Muscle of back (tissue), 11 donors: ENCODE results near the gene TNS4. TPM values are rescaled to one million over a fixed set of nuclear protein-coding genes. Genes with fewer than 3 reads are reported as not detected.
A peak's percentile ranks its signal among the peaks of the same experiment; 100 is the strongest.

Experiments used
- DNase-seq, 3 donors: peaks; one replicate each; pipeline versions ENCODE4 v3.0.0 to v3.0.0-alpha.2; 2013
- polyA plus RNA-seq, 10 donors: library from polyadenylated mRNA; unstranded; fragments of 120-200 nt; gene quantifications; one replicate each; pipeline ENCODE4 v1.2.1, GENCODE V29; 2013; ENCODE audit not compliant: insufficient read length in 10 of 10

TNS4 gene
- polyA plus RNA-seq, 10 donors = 0.05 to 2.5 (median 1.2) TPM; not detected in 6

DNA sequence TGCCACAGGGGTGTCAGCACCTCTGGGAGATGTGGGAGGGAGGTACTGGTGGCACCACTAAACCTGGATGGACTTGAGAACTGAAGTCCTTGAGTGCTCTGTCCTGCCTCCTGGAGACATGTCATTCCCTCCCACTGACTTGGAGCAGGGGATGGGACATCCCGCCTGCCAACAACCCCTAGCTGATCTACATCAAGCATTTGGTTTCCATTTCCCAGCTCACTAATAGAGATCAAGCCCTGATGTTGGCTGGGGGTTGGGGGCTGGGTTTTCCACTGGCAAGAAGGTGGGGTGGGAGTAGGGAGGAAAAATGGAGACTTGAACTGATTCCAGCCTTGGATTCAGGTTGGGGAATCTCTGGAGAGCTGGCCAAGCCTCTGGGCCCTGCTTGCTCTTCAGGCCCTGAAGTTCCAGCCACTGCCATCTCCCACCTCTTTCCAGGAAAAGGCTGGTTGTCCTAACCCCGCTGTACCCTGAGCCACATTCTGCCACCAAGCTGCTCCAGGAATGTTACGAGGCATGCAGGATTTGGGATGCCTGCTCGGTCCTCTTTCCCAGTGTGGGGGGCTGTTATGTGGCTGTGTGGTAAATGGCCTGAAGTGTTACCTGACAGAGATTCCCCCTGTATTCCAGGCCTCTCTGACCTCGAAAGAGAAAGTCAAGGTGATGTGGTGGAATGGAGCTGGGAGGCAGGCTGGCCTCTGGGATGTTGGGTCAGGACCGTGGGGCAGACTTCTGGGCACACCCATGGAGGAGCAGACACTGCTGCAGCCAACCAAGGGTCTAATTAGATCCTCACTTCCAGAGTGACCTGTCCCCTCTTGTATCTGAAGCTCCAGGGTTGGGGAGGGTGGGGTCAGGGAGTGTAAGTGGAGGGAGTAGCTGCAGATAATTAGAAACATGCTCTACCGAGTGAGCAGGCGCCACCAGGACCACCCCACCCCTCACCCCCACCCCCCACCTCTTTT lies 41.5 kb downstream of the TNS4 start:
- peak in 1 of 3 donors; percentile 76 for DNase-seq

DNA sequence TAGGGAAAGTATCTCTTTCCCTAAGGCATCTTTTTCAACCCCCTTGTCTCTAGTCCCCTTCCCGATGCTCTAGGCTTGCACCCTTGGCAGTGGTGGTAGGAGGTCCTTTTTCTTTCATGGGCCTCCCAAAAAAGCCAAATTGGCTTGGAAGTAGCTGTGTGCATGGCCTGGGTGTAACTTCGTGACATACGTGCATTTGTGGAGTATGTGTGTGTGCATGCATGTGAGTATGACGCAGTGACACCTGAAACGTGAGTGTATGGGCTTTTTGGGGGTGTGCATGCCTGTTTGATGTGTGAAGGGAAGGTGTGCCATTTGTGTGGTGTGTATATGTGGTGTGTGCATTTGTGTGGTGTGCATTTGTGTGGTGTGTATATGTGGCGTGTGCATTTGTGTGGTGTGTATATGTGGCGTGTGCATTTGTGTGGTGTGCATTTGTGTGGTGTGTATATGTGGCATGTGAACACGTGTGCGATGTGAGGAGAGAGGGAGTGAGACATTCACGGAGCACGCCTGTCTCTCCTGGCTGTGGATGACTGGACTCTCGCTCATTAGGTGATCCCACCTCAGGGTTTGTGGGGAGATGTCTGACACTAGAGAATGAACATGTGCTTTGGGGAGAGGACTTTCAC lies 42.5 kb downstream of the TNS4 start:
- no peak for DNase-seq

GRCh38 chr17:40457964-40458791 lies 43.2 kb downstream of the TNS4 start:
- peak in 2 of 3 donors; percentile 73 to 86 for DNase-seq

DNA sequence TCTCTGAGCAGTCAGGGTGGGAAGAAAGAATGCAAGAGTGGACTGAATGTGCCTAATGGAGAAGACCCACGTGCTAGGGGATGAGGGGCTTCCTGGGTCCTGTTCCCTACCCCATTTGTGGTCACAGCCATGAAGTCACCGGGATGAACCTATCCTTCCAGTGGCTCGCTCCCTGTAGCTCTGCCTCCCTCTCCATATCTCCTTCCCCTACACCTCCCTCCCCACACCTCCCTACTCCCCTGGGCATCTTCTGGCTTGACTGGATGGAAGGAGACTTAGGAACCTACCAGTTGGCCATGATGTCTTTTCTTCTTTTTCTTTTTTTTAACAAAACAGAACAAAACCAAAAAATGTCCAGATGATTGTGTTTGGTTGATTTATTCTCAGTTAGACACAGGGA lies 44.1 kb downstream of the TNS4 start:
- no peak for DNase-seq

- DNase-seq = no peak
These were observed 44.9 kb downstream of the TNS4 start for GRCh38 chr17:40456396-40456951.

GRCh38 chr17:40454613-40454995 lies 46.8 kb downstream of the TNS4 start:
- DNase-seq = no peak

- DNase-seq = no peak
These were observed 47.4 kb downstream of the TNS4 start for GRCh38 chr17:40453881-40454612.

GRCh38 chr17:40452921-40453378 lies 48.5 kb downstream of the TNS4 start:
- no peak for DNase-seq

DNA sequence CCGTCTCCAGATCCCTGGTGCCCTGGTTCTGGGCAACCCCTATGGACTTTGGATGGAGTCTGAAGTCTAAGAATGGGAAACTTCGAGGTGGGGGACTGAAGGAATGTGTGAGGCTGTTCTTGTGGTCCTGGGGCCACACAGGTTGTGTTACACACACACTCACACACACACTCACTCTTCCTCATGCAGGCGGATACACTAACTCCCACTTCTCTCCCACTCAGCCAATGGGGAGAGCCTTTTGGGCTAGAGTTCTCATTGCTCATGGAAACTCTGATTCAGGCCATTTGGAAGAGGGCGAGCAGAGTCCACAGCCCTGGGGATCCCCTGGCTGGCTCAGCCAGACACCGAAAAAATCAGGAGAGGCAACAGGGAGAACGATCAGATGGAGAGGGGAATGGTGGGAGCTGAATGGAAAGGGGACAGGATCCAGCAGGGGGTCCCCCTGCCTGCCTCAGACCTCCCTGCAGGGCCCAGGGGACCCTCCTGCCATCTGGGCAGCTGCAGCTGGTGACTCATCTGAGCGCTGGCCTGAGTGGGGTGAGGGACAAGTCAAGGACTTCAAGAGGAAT lies 49.1 kb downstream of the TNS4 start:
- peak; percentile 89 to 95 (median 90) for DNase-seq

GRCh38 chr17:40451420-40451819 lies 50.0 kb downstream of the TNS4 start:
- DNase-seq = peak; percentile 81 to 93 (median 92)

GRCh38 chr17:40450175-40450574 lies 51.2 kb downstream of the TNS4 start:
- no peak for DNase-seq

- no peak for DNase-seq
These were observed 52.7 kb downstream of the TNS4 start for GRCh38 chr17:40448639-40449261.

DNA sequence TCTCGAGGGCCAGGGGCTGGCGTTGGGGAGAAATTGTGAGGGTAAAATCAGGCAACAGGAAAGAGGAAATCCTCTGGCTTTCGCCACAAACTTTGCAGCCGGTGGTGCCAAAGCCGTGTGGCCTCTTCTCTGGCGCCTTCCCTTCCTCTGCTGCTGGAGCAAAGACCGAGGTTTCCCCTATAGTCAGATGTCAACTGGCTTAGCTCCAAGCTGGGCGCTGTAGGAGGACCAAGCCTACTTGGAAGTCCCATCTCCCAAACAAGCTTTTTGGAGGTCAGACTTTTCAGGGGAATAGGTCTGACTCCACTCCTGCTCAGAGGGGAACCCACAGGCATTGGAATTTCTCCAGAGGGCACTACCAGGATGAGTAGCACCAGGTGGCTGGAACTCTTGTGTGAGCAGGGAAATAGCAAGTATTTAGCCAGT lies 53.2 kb downstream of the TNS4 start:
- DNase-seq = no peak

GRCh38 chr17:40447806-40448205 lies 53.6 kb downstream of the TNS4 start:
- DNase-seq = no peak

DNA sequence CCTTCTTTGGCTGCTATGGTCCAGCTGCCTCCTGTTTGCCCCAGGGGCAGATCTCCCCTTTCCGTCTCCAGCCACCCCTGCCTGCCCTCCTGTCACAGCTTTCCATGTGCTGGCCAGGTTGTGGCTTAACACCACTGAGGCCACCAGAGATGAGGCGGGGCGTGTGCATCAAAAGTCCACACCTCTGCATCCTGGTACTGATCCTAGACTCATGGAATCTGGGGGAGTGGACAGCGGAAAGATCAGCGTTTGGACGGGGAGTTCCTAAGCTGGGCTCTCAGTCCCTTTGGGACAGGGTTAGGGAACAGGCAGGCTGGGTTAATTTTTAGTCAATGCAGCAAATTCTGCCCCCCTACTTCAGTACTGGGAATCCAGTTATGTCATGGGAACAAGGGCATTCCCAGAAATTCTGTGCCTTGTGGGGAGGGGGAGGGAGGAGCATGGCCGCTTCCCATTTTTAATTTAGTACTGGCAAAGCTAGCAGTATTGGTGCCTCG lies 54.2 kb downstream of the TNS4 start:
- peak in 1 of 3 donors; percentile 52 for DNase-seq

DNA sequence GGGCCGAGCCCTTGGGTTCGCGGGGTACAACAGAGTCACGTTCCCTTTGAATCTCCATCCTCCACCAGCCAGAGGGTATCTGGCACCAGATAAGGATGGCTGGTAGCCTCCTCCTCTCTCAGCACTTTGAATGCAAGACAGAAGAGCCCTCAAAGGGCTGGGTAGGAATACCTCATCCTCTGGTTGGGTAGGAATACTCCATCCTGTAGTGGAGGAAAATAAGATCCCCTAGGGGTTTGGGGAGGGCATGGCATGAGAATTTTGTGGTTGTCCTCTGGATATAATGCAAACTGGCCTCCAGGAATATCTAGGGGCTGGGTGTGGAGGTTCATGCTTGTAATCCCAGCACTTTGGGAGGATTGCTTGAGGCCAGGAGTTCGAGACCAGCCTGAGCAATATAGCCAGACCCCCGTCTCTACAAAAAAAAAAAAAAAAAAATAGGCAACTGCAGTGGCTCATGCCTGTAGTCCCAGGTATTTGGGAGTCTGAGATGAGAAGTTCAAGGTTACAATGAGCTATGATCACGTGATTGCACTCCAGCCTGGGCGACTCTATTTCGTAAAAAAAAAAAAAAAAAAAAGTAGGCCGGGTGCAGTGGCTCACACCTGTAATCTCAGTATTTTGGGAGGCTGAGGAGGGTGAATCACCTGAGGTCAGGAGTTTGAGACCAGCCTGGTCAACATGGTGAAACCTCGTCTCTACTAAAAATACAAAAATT lies 55.5 kb downstream of the TNS4 start:
- DNase-seq = no peak

DNA sequence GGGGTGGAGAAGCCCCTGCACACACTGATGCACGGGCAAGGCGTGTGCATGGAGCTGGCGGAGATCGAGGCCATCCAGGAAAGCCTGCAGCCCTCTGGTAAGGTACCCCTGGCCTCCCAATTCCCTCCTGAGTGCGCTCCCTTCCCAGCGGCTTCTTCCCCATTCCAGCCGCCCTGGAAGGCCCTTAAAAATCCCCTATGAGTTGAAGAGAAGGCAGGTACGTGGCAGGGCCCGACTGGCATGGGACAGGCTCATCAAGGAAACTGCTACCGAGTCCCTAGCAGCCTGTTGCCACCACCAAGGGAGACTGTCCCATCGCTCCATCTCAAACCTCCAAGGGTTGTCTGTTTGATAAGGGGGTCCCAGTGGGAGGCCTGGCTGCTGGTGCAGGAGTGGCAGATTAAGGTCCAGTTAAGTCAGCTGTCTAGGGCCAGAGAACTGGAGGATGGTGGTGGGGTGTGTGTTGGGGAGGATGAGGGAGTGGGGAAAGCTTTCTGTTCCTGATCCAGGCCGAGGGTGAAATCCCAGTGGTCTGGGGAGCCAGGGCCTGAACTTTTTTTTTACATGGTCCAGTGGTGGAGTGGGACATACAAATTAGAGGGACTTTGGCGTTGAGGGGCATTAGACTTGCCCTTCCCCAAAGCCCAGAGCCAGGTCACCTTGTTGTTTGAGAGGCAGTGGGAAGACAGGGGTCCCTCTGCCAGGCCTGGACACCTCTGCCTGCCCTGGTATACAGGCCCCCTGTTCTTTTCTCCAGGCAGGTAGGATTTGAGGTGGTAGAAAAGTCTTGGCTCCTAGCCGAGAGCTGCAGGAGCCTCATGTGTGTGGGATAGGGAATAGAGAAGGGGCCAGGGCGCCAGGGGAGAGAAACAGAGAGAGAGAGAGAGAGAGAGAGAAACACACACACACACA lies 57.2 kb downstream of the TNS4 start:
- peak in 1 of 3 donors; percentile 61 for DNase-seq
